ENCODE measurements around the gene NDUFS2. TPM values are rescaled to one million over a fixed set of nuclear protein-coding genes. Genes with fewer than 3 reads are reported as not detected.

Gene NDUFS2
- total and polyA plus RNA-seq, 2 donors (not counting 1 experiment from before 2014, with no cell fraction given) = 53.9 to 82.3 TPM

GRCh38 chr1:161226320-161226711 lies 24.1 kb downstream of the NDUFS2 start:
- TF ChIP-seq CTCF (IDR thresholded peaks at IDR 0.05) = no peak
- no peak for TF ChIP-seq EZH2 (IDR thresholded peaks at IDR 0.05; ENCODE audit: borderline replicate concordance, insufficient read depth, low read depth, low read length, poor library complexity, severe bottlenecking)
- H3K79me2 ChIP-seq (ENCODE audit: control insufficient read depth, insufficient read depth, low read length) = peaks cover 7% of the 10 kb centered on the region
- WGBS (ENCODE audit: insufficient coverage) = 12% methylated on average over 13 of the region's 15 CpGs
- Mint-ChIP-seq H3K27me3 (peaks cover 24% of the 10 kb centered on the region), H3K27ac (no peak overlapping the region), H3K4me3 (peak overlapping the region; percentile 99), H3K9me3 (ENCODE audit: insufficient read depth) (no peaks in the 10 kb centered on the region), H3K4me1 (peaks cover 31% of the 10 kb centered on the region)
- peak overlapping the region; percentile 71 for H3K9ac ChIP-seq (ENCODE audit: low read length)
- ChIA-PET POLR2A (interaction anchor here (0.6 to 2.9 kb wide), 9 partner anchors 25 to 164 kb away, joined by 3 to 21 read pairs (median 6); partner anchors contain the start of genes B4GALT3, NDUFS2, PPOX and SDHC), CTCF (interaction anchor here (0.7 to 10.0 kb wide), 29 partner anchors 9 to 488 kb away, joined by 3 to 104 read pairs (median 7); partner anchors contain the start of genes ARHGAP30, CFAP126, FCER1G and NDUFS2)
- H3K9me3 ChIP-seq (ENCODE audit: control extremely low read depth in 1 of 3, control insufficient read depth in 2 of 3, insufficient read depth in 1 of 3, low read length in 2 of 3) = no peaks in the 10 kb centered on the region
- peaks cover 22 to 29% of the 10 kb centered on the region in 2 donors for H3K4me1 ChIP-seq (ENCODE audit: control insufficient read depth in 2 of 2, insufficient read depth in 2 of 2, low read length in 2 of 2)
- peaks cover 1 to 18% of the 10 kb centered on the region in 2 experiments for H3K36me3 ChIP-seq (replicated peaks in 1 of 2; ENCODE audit: control extremely low read depth in 1 of 2, control insufficient read depth in 1 of 2, extremely low read depth in 1 of 2, insufficient read depth in 2 of 2, low read length in 1 of 2)
- H4K20me1 ChIP-seq (ENCODE audit: control insufficient read depth, insufficient read depth, low read length, poor library complexity, severe bottlenecking) = no peaks in the 10 kb centered on the region
- H2AFZ ChIP-seq (ENCODE audit: insufficient read depth, low read depth, low read length, poor library complexity, severe bottlenecking) = peak overlapping the region; percentile 87
- no peak for ATAC-seq (ENCODE audit: low read depth)
- H3K4me2 ChIP-seq (replicated peaks; ENCODE audit: low read depth, low read length, poor library complexity, severe bottlenecking) = peak overlapping the region; percentile 84
- H3K27ac ChIP-seq (ENCODE audit: low read length in 2 of 2) = peak overlapping the region in 1 of 2 donors; percentile 5
- H3K27me3 ChIP-seq (replicated peaks in 1 of 4; ENCODE audit: control extremely low read depth in 1 of 4, control insufficient read depth in 3 of 4, insufficient read depth in 4 of 4, low read length in 3 of 4) = peaks cover 0 to 26% (median 24%) of the 10 kb centered on the region in 4 experiments
- intact Hi-C loops (cut with micrococcal nuclease) = loop anchor here (2.0 to 5.0 kb wide), 5 partner anchors 34 to 514 kb away; partner anchors contain the start of gene SDHC
- DNase-seq = peak; percentile 30
- peak overlapping the region; percentile 32 to 93 (median 79) for H3K4me3 ChIP-seq (ENCODE audit: control extremely low read depth in 1 of 5, extremely low read depth in 1 of 5, insufficient read depth in 1 of 5, low read depth in 2 of 5, low read length in 4 of 5)

GRCh38 chr1:161226759-161227158 lies 24.6 kb downstream of the NDUFS2 start:
- CTCF ChIA-PET = interaction anchor here (0.7 to 10.0 kb wide), 21 partner anchors 9 to 179 kb away, joined by 3 to 104 read pairs (median 9); partner anchors contain the start of genes CFAP126, FCER1G, NDUFS2 and NR1I3
- Histone ChIP-seq H3K9me3 (ENCODE audit: control extremely low read depth in 1 of 3, control insufficient read depth in 2 of 3, insufficient read depth in 1 of 3, low read length in 2 of 3) (no peaks in the 10 kb centered on the region), H2AFZ (ENCODE audit: insufficient read depth, low read depth, low read length, poor library complexity, severe bottlenecking) (peak overlapping the region; percentile 87), H3K4me2 (replicated peaks; ENCODE audit: low read depth, low read length, poor library complexity, severe bottlenecking) (peak overlapping the region; percentile 84), H3K79me2 (ENCODE audit: control insufficient read depth, insufficient read depth, low read length) (peaks cover 7% of the 10 kb centered on the region), H3K27ac (ENCODE audit: low read length in 2 of 2) (no peak overlapping the region), H3K36me3 (replicated peaks in 1 of 2; ENCODE audit: control extremely low read depth in 1 of 2, control insufficient read depth in 1 of 2, extremely low read depth in 1 of 2, insufficient read depth in 2 of 2, low read length in 1 of 2) (peaks cover 1 to 18% of the 10 kb centered on the region in 2 experiments), H3K4me1 (ENCODE audit: control insufficient read depth in 2 of 2, insufficient read depth in 2 of 2, low read length in 2 of 2) (peaks cover 22 to 29% of the 10 kb centered on the region in 2 donors), H4K20me1 (ENCODE audit: control insufficient read depth, insufficient read depth, low read length, poor library complexity, severe bottlenecking) (no peaks in the 10 kb centered on the region), H3K4me3 (ENCODE audit: control extremely low read depth in 1 of 5, extremely low read depth in 1 of 5, insufficient read depth in 1 of 5, low read depth in 2 of 5, low read length in 4 of 5) (peak overlapping the region in 4 of 5 experiments; percentile 71 to 93 (median 80)), H3K27me3 (replicated peaks in 1 of 4; ENCODE audit: control extremely low read depth in 1 of 4, control insufficient read depth in 3 of 4, insufficient read depth in 4 of 4, low read length in 3 of 4) (peaks cover 0 to 24% (median 23%) of the 10 kb centered on the region in 4 experiments), H3K9ac (ENCODE audit: low read length) (peak overlapping the region; percentile 71)
- Mint-ChIP-seq H3K27me3 (peaks cover 23% of the 10 kb centered on the region), H3K27ac (no peak overlapping the region), H3K4me3 (peak overlapping the region; percentile 99), H3K4me1 (peaks cover 31% of the 10 kb centered on the region), H3K9me3 (ENCODE audit: insufficient read depth) (no peaks in the 10 kb centered on the region)
- intact Hi-C loops (cut with micrococcal nuclease) = loop anchor here (1.0 to 5.0 kb wide), 7 partner anchors 34 to 514 kb away; partner anchors contain the start of genes CFAP126 and SDHC
- POLR2A ChIA-PET = interaction anchor here (1.4 to 2.9 kb wide), 2 partner anchors 25 to 87 kb away, joined by 6 to 21 read pairs; partner anchors contain the start of genes NDUFS2 and SDHC
- 86% methylated on average over 2 of the region's 3 CpGs for WGBS (ENCODE audit: insufficient coverage)
- TF ChIP-seq CTCF (IDR thresholded peaks at IDR 0.05) (no peak), EZH2 (IDR thresholded peaks at IDR 0.05; ENCODE audit: borderline replicate concordance, insufficient read depth, low read depth, low read length, poor library complexity, severe bottlenecking) (no peak)
- no peak for DNase-seq
- no peak for ATAC-seq (ENCODE audit: low read depth)

Measured in B cell (primary cell).